Stimulated activated CD4-positive, alpha-beta T cell treated with anti-CD3 and anti-CD28 coated beads, Interleukin-15, amount 100 ng/mL, for 48 hours (primary cell): Measurements from ENCODE around the gene CYP4A11.
"Not testable (repeated sequence)": the region's sequence is repeated elsewhere in the genome, so short reads cannot be mapped to it uniquely, and the experiment has no call there.

Source experiments
- DNase-seq, 2 donors: peaks; one replicate each; pipeline ENCODE4 v3.0.0-alpha.2; 2020; ENCODE audit warnings: low read depth in 2 of 2

Gene CYP4A11

GRCh38 chr1:46910790-46911189, 30.5 kb downstream of the CYP4A11 start:
- no peak for DNase-seq

- no peak for DNase-seq
Observed at GRCh38 chr1:46903481-46903880, 37.8 kb downstream of the CYP4A11 start.

GRCh38 chr1:46900401-46900800, 40.9 kb downstream of the CYP4A11 start:
- no peak for DNase-seq

- DNase-seq, result not testable (repeated sequence)
Observed at GRCh38 chr1:46881656-46882055, 59.6 kb downstream of the CYP4A11 start.
